SU-DHL-6 (cell line): ENCODE measurements around the gene SUSD6.
"Not testable (repeated sequence)": the region's sequence is repeated elsewhere in the genome, so short reads cannot be mapped to it uniquely, and the experiment has no call there.

Source experiments
- H2AFZ ChIP-seq: fragments of 200-600 bp; sonication (generic); 2 replicates; pipeline ENCODE4 v1.6.1; 2014; ENCODE audit warnings: low read depth, mild to moderate bottlenecking, moderate library complexity, mixed read lengths, antibody characterized with exemption, low read length; ENCODE audit not compliant: severe bottlenecking
- H3F3A ChIP-seq: fragments of 200-600 bp; shearing (Covaris generic); 2 replicates; pipeline ENCODE4 v1.6.0; 2016; ENCODE audit warnings: antibody characterized with exemption, mild to moderate bottlenecking; ENCODE audit not compliant: insufficient read depth
- H3K27ac ChIP-seq: fragments of 200-600 bp; sonication (generic); 2 replicates; pipeline ENCODE4 v1.5.1; 2016; ENCODE audit warnings: low read depth, mild to moderate bottlenecking, low read length, moderate library complexity, mixed read lengths
- H3K27me3 ChIP-seq: fragments of 200-600 bp; sonication (generic), shearing (Covaris generic); 2 replicates; pipeline ENCODE4 v1.6.0; 2014; ENCODE audit warnings: mild to moderate bottlenecking, low read length
- H3K36me3 ChIP-seq: fragments of 200-600 bp; sonication (generic); 2 replicates; pipeline ENCODE4 v1.6.1; 2014; ENCODE audit warnings: mild to moderate bottlenecking, low read length, mixed read lengths
- H3K4me2 ChIP-seq: fragments of 300-600, 200-600 bp; shearing (Covaris generic), sonication (generic); 2 replicates; pipeline ENCODE4 v1.6.0; 2014; ENCODE audit warnings: low read length, low read depth, mild to moderate bottlenecking; ENCODE audit not compliant: poor library complexity, severe bottlenecking
- H3K4me3 ChIP-seq: fragments of 200-600 bp; sonication (generic); 2 replicates; pipeline ENCODE4 v1.5.1; 2014; ENCODE audit warnings: antibody characterized with exemption, low read length, mild to moderate bottlenecking, mixed read lengths; ENCODE audit not compliant: insufficient read depth, poor library complexity, severe bottlenecking
- H3K79me2 ChIP-seq: fragments of 200-600 bp; sonication (generic); 2 replicates; pipeline ENCODE4 v1.6.1; 2014; ENCODE audit warnings: mild to moderate bottlenecking, low read length, moderate library complexity; ENCODE audit not compliant: insufficient read depth
- H3K9ac ChIP-seq: fragments of 200-600 bp; sonication (generic); 2 replicates; pipeline ENCODE4 v1.7.0; 2014; ENCODE audit warnings: mild to moderate bottlenecking, low read length
- H3K9me2 ChIP-seq: fragments of 200-600 bp; sonication (generic); replicated peaks from 2 replicates; pipeline ENCODE4 v1.6.1; 2014; ENCODE audit warnings: low read length; ENCODE audit not compliant: insufficient read depth
- H3K9me3 ChIP-seq: fragments of 200-600 bp; sonication (generic); 2 replicates; pipeline ENCODE4 v1.6.1; 2014; ENCODE audit warnings: low read length, mixed read lengths; ENCODE audit not compliant: insufficient read depth
- H4K20me1 ChIP-seq: fragments of 200-600 bp; sonication (generic); 2 replicates; pipeline ENCODE4 v1.6.1; 2014; ENCODE audit warnings: low read depth, mild to moderate bottlenecking, antibody characterized with exemption, low read length, moderate library complexity, mixed read lengths
- CTCF ChIP-seq: fragments of 200-600 bp; sonication (generic); IDR thresholded peaks from one replicate; pipeline ENCODE4 v1.5.1; 2017; ENCODE audit warnings: antibody characterized with exemption, mild to moderate bottlenecking, low read length, moderate library complexity; ENCODE audit not compliant: insufficient read depth, poor library complexity, severe bottlenecking
- EZH2phosphoT487 ChIP-seq: fragments of 200-600 bp; sonication (generic), shearing (Covaris generic); conservative IDR thresholded peaks from 2 replicates; pipeline ENCODE4 v1.6.1; 2018; ENCODE audit warnings: mild to moderate bottlenecking, antibody characterized with exemption, low read length, moderate library complexity, mixed read lengths

Gene SUSD6

GRCh38 chr14:69696633-69697557, 85.5 kb downstream of the SUSD6 start:
- H3K79me2 ChIP-seq: peaks cover 100% of the 10 kb centered on the region
- H3K27ac ChIP-seq: peak overlapping the region; percentile 27; the same call in 1 of the 2 replicates
- H2AFZ ChIP-seq: no peak overlapping the region

DNA sequence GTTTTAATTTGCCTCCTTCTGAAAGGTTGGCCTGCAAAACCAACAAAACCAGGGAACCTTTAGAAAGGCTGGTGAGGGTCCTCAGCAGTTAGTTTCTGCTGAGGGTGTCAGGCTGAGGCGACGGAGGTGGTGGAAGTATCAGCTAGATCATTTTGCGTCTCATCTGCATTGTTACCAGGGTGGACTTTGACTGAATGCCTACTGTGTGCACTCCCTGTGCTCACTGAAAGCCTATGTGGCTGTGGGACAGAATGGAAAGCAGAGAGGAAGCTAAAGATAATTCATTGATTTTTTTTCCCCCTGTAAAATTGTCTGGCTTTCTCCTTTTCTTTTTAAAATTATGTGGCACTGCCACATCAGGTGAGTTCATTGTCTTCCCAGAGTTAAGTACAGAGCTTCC, 87.2 kb downstream of the SUSD6 start:
- Histone ChIP-seq H3K4me2 (no peak overlapping the region), H3K9ac (no peak overlapping the region), H3K27me3 (no peaks in the 10 kb centered on the region), H3F3A (no peaks in the 10 kb centered on the region; the same call in 1 of the 2 replicates), H3K27ac (no peak overlapping the region), H4K20me1 (peaks cover 22% of the 10 kb centered on the region; the same call in 1 of the 2 replicates), H3K36me3 (no peaks in the 10 kb centered on the region), H3K4me3 (no peak overlapping the region), H3K79me2 (peaks cover 98% of the 10 kb centered on the region), H3K9me3 (no peaks in the 10 kb centered on the region), H2AFZ (no peak overlapping the region), H3K9me2 (no peaks in the 10 kb centered on the region)
- TF ChIP-seq CTCF: no peak
- no peak for TF ChIP-seq EZH2phosphoT487

More at GRCh38 chr14:69696633-69697557, 85.5 kb downstream of the SUSD6 start:
- Histone ChIP-seq H3F3A (no peaks in the 10 kb centered on the region; the same call in 1 of the 2 replicates), H3K9me3 (no peaks in the 10 kb centered on the region), H3K4me3 (no peak overlapping the region), H3K4me2 (no peak overlapping the region), H3K9ac (no peak overlapping the region), H3K36me3 (no peaks in the 10 kb centered on the region), H3K27me3 (no peaks in the 10 kb centered on the region), H3K9me2 (no peaks in the 10 kb centered on the region), H4K20me1 (peaks cover 24% of the 10 kb centered on the region; the same call in 1 of the 2 replicates)
- no peak for TF ChIP-seq EZH2phosphoT487
- no peak for TF ChIP-seq CTCF

DNA sequence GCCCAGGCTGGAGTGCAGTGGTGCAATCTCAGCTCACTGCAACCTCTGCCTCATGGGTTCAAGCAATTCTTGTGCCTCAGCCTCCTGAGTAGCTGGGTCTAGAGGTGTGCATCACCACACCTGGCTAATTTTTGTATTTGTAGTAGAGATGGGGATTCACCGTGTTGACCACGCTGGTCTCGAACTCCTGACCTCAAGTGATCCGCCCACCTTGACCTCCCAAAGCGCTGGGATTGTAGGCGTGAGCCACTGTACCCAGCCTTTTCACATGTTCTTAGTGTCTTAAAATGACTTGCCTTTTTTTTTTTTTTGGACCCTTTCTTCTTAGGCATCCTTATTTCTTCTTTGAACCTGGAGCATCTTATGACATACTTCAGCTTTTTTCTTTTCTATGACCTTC, 87.8 kb downstream of the SUSD6 start:
- H3F3A ChIP-seq, H3K36me3 ChIP-seq, H2AFZ ChIP-seq, H3K9me2 ChIP-seq, H3K27ac ChIP-seq, H3K9ac ChIP-seq, H3K27me3 ChIP-seq, H3K9me3 ChIP-seq, H3K4me2 ChIP-seq, H3K4me3 ChIP-seq: not testable (repeated sequence)
- peaks cover 21% of the 10 kb centered on the region; the same call in 1 of the 2 replicates for H4K20me1 ChIP-seq
- peaks cover 98% of the 10 kb centered on the region for H3K79me2 ChIP-seq

DNA sequence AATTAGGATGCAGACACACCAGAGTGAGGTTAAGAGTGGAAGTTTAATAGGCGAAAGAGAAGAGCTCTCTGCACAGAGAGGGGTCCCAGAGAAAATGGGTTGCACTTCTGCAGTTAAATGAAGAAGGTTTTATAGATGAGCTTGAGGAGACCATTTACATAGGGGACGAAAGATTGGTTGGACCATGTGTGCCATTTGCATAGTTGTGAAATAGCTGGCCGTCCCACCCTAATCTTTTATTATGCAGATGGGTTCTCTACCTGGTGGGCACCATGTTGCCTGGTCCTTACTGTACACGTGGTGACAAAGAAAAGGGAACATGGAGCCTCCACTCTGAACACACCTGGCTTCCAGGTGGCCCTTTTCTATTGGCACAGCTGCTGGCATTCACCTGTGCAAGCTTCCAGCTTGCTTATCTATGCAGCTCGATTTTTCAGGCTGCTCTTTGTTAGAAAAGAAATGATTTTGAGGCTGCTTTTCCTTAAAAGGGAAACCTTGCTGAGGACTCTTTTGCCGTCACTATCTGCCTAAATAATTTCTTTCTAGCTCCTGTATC, 88.4 kb downstream of the SUSD6 start:
- Histone ChIP-seq H3K9ac (no peak overlapping the region), H3K79me2 (peaks cover 93% of the 10 kb centered on the region), H3K9me2 (no peaks in the 10 kb centered on the region), H3K4me2 (no peak overlapping the region), H3K9me3 (no peaks in the 10 kb centered on the region), H3K4me3 (no peak overlapping the region), H4K20me1 (peaks cover 21% of the 10 kb centered on the region; the same call in 1 of the 2 replicates), H3K36me3 (no peaks in the 10 kb centered on the region), H2AFZ (no peak overlapping the region), H3F3A (no peaks in the 10 kb centered on the region; the same call in 1 of the 2 replicates), H3K27me3 (no peaks in the 10 kb centered on the region), H3K27ac (no peak overlapping the region)
- TF ChIP-seq EZH2phosphoT487: no peak
- TF ChIP-seq CTCF: no peak
